ENCODE measurements around the gene C9orf152. TPM values are rescaled to one million over a fixed set of nuclear protein-coding genes. Genes with fewer than 3 reads are reported as not detected.

Gene C9orf152
- total and polyA plus RNA-seq, 2 experiments from 2014 or later, result not detected

Other genes starting within 250 kb of the C9orf152 start
- 173 and 177 TPM in 2 replicates for gene TXN, start 48.3 kb upstream of the C9orf152 start, total RNA-seq (2014; rRNA removed; shearing (Covaris generic))
- 1,031 and 1,034 TPM in 2 replicates for gene TXN, start 48.3 kb upstream of the C9orf152 start, polyA plus RNA-seq (2016; fragmentation: Nextera tagmentation; extraction: Ambion mirVana)
- gene TXNDC8, start 129.7 kb upstream of the C9orf152 start, total RNA-seq (2014; rRNA removed; shearing (Covaris generic)), result not detected in 2 replicates
- gene TXNDC8, start 129.7 kb upstream of the C9orf152 start, polyA plus RNA-seq (2016; fragmentation: Nextera tagmentation; extraction: Ambion mirVana), result not detected in 2 replicates